ENCODE measurements around the gene ANXA2R.
A peak's percentile ranks its signal among the peaks of the same experiment; 100 is the strongest.
"Not testable (repeated sequence)": the region's sequence is repeated elsewhere in the genome, so short reads cannot be mapped to it uniquely, and the experiment has no call there.

Gene ANXA2R

GRCh38 chr5:43061352-43062075 is 21.4 kb upstream of the ANXA2R start:
- no peak overlapping the region for H3K27ac ChIP-seq (ENCODE audit: extremely low read depth, low read depth, low read length)
- TF ChIP-seq, protein P1, sequence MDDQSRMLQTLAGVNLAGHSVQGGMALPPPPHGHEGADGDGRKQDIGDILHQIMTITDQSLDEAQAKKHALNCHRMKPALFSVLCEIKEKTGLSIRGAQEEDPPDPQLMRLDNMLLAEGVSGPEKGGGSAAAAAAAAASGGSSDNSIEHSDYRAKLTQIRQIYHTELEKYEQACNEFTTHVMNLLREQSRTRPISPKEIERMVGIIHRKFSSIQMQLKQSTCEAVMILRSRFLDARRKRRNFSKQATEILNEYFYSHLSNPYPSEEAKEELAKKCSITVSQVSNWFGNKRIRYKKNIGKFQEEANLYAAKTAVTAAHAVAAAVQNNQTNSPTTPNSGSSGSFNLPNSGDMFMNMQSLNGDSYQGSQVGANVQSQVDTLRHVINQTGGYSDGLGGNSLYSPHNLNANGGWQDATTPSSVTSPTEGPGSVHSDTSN (CRISPR knock-in tag; IDR thresholded peaks at IDR 0.05), result no peak
- TF ChIP-seq, protein P2, sequence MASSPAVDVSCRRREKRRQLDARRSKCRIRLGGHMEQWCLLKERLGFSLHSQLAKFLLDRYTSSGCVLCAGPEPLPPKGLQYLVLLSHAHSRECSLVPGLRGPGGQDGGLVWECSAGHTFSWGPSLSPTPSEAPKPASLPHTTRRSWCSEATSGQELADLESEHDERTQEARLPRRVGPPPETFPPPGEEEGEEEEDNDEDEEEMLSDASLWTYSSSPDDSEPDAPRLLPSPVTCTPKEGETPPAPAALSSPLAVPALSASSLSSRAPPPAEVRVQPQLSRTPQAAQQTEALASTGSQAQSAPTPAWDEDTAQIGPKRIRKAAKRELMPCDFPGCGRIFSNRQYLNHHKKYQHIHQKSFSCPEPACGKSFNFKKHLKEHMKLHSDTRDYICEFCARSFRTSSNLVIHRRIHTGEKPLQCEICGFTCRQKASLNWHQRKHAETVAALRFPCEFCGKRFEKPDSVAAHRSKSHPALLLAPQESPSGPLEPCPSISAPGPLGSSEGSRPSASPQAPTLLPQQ (tag by site-specific recombination; IDR thresholded peaks at IDR 0.05), result peak; percentile 54; the same call in 1 of the 2 replicates
- TF ChIP-seq ZSCAN23 (tag by site-specific recombination; IDR thresholded peaks at IDR 0.05) (no peak), ZNF488 (tag by site-specific recombination; IDR thresholded peaks at IDR 0.05) (no peak), ZBTB20 (tag by site-specific recombination; IDR thresholded peaks at IDR 0.05) (no peak), ZNF362 (tag by site-specific recombination; IDR thresholded peaks at IDR 0.05) (0 out of 2 replicates have a peak, but pooled peaks have one; percentile 38), ZNF513 (tag by site-specific recombination; IDR thresholded peaks at IDR 0.05) (no peak), ZFP69B (tag by site-specific recombination; IDR thresholded peaks at IDR 0.05) (peak; percentile 74)
- POLR2A ChIA-PET, result interaction anchor here (0.7 to 1.5 kb wide), 4 partner anchors 15 to 60 kb away, joined by 3 to 7 read pairs (median 4); partner anchors contain the start of gene ZNF131

DNA sequence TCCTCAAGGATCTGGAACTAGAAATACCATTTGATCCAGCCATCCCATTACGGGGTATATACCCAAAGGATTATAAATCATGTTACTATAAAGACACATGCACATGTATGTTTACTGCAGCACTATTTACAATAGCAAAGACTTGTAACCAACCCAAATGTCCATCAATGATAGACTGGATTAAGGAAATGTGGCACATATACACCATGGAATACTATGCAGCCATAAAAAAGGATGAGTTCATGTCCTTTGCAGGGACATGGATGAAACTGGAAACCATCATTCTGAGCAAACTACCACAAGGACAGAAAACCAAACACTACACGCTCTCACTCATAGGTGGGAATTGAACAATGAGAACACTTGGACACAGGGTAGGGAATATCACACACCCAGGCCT is 19.9 kb upstream of the ANXA2R start:
- H3K36me3 ChIP-seq (ENCODE audit: control insufficient read depth in 2 of 2, insufficient read depth in 1 of 2, low read length in 2 of 2); CTCF ChIA-PET; H3K9me3 ChIP-seq (ENCODE audit: control insufficient read depth, insufficient read depth, low read depth, low read length); H3K27ac ChIP-seq (ENCODE audit: extremely low read depth, low read depth, low read length); H3K4me1 ChIP-seq (ENCODE audit: control insufficient read depth, insufficient read depth, low read length); H3K4me3 ChIP-seq (ENCODE audit: low read depth, low read length): not testable (repeated sequence)
- TF ChIP-seq ZNF280D (tag by site-specific recombination; IDR thresholded peaks at IDR 0.05), result peak; percentile 18; the same call in 1 of the 2 replicates
- peak; percentile 97 for TF ChIP-seq ZNF146 (tag by site-specific recombination; IDR thresholded peaks at IDR 0.05)
- TF ChIP-seq ZNF580 (tag by site-specific recombination; IDR thresholded peaks at IDR 0.05), result 0 out of 2 replicates have a peak, but pooled peaks have one; percentile 15
- POLR2A ChIA-PET, result interaction anchor here (0.5 kb wide), 1 partner anchor 809 kb away, joined by 4 read pairs; no protein-coding TSS in a partner anchor

More at GRCh38 chr5:43061352-43062075, 21.4 kb upstream of the ANXA2R start:
- CTCF ChIA-PET, result interaction anchor here (0.7 to 1.3 kb wide), 7 partner anchors 10 to 328 kb away, joined by 3 to 6 read pairs (median 3); no protein-coding TSS in a partner anchor
- H3K36me3 ChIP-seq (ENCODE audit: control insufficient read depth in 2 of 2, insufficient read depth in 1 of 2, low read length in 2 of 2), result no peaks in the 10 kb centered on the region
- no peaks in the 10 kb centered on the region for H3K9me3 ChIP-seq (ENCODE audit: control insufficient read depth, insufficient read depth, low read depth, low read length)
- no peaks in the 10 kb centered on the region for H3K4me1 ChIP-seq (ENCODE audit: control insufficient read depth, insufficient read depth, low read length)
- H3K4me3 ChIP-seq (ENCODE audit: low read depth, low read length), result no peak overlapping the region

Measured in HEK293 (cell line).